Right forelimb (tissue), 1 donor: Measurements from ENCODE around the gene ZBTB49.

ENCODE experiments used
- DNase-seq: peaks from one replicate; pipeline ENCODE4 v3.0.0-alpha.2; 2018

ZBTB49 gene

GRCh38 chr4:4358093-4358854 is 68.2 kb downstream of the ZBTB49 start:
- no peak for DNase-seq

- DNase-seq = no peak
Observed at GRCh38 chr4:4361883-4362282, 71.8 kb downstream of the ZBTB49 start.

GRCh38 chr4:4362991-4363697 is 73.1 kb downstream of the ZBTB49 start:
- DNase-seq = no peak

- DNase-seq = no peak
Observed at GRCh38 chr4:4364061-4364460, 74.0 kb downstream of the ZBTB49 start.

- DNase-seq = no peak
Observed at GRCh38 chr4:4364486-4365208, 74.6 kb downstream of the ZBTB49 start.

- no peak for DNase-seq
Observed at GRCh38 chr4:4368809-4369580, 78.9 kb downstream of the ZBTB49 start.
